ENCODE measurements around the gene HES5.

HES5 gene

GRCh38 chr1:2507744-2508155 lies 22.3 kb downstream of the HES5 start:
- Histone ChIP-seq H3K4me3 (ENCODE audit: low read length) (no peak overlapping the region), H3F3A (ENCODE audit: control insufficient read depth, insufficient read depth) (no peaks in the 10 kb centered on the region), H3K36me3 (ENCODE audit: control insufficient read depth, low read length) (peaks cover 38% of the 10 kb centered on the region; the same call in 1 of the 2 replicates), H4K20me1 (ENCODE audit: control insufficient read depth, insufficient read depth, low read depth, low read length) (no peaks in the 10 kb centered on the region), H3K9me3 (ENCODE audit: control insufficient read depth, insufficient read depth, low read length) (no peaks in the 10 kb centered on the region), H3K9me2 (replicated peaks; ENCODE audit: control insufficient read depth, low read length) (no peaks in the 10 kb centered on the region), H3K79me2 (ENCODE audit: control insufficient read depth, low read length) (no peaks in the 10 kb centered on the region), H3K27ac (ENCODE audit: low read depth, low read length) (no peak overlapping the region), H3K4me2 (ENCODE audit: low read length) (no peak overlapping the region), H3K4me1 (ENCODE audit: control insufficient read depth, low read length) (no peaks in the 10 kb centered on the region), H3K27me3 (ENCODE audit: control insufficient read depth, low read length) (no peaks in the 10 kb centered on the region)
- no peak for TF ChIP-seq EZH2phosphoT487 (IDR thresholded peaks at IDR 0.05; ENCODE audit: borderline replicate concordance, low read length)
- TF ChIP-seq, protein P1, sequence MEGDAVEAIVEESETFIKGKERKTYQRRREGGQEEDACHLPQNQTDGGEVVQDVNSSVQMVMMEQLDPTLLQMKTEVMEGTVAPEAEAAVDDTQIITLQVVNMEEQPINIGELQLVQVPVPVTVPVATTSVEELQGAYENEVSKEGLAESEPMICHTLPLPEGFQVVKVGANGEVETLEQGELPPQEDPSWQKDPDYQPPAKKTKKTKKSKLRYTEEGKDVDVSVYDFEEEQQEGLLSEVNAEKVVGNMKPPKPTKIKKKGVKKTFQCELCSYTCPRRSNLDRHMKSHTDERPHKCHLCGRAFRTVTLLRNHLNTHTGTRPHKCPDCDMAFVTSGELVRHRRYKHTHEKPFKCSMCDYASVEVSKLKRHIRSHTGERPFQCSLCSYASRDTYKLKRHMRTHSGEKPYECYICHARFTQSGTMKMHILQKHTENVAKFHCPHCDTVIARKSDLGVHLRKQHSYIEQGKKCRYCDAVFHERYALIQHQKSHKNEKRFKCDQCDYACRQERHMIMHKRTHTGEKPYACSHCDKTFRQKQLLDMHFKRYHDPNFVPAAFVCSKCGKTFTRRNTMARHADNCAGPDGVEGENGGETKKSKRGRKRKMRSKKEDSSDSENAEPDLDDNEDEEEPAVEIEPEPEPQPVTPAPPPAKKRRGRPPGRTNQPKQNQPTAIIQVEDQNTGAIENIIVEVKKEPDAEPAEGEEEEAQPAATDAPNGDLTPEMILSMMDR (IDR thresholded peaks at IDR 0.05; ENCODE audit: low read depth, low read length, poor library complexity, severe bottlenecking): no peak

DNA sequence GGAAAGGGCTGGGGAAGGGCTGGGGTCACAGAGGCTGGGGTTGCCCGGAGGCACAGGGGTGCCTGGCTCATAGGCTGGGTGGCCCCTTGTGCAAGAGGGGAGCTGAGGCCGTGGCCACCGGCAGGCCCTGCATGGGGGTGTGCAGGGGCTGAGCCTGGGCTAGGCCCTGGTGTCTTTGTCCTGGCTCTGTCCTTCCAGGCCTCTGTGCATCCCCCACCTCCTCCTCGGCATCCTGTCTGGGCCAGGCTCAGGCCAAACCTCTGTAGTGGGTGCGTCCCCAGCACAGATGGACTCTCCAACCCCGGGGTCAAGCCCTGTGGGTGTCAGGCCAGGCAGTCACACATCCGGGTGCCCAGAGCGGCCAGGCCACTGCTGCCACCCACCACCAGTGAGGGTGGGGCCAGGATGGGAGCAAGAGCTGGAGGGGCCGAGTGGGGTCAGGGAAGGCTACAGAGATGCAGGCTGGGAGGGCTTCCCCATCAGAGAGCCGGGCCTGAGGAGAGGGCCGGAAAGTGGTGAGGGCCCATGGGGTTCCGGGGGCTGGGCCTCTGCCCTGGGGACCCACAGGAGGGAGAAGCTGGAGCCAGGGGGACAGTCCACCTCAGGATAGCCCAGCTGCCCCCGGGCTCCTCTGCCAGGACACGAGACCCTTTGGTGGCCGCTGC lies 23.0 kb downstream of the HES5 start:
- H4K20me1 ChIP-seq (ENCODE audit: control insufficient read depth, insufficient read depth, low read depth, low read length): no peaks in the 10 kb centered on the region
- H3K9me2 ChIP-seq (replicated peaks; ENCODE audit: control insufficient read depth, low read length): no peaks in the 10 kb centered on the region
- no peak overlapping the region for H3K4me3 ChIP-seq (ENCODE audit: low read length)
- H3K79me2 ChIP-seq (ENCODE audit: control insufficient read depth, low read length): no peaks in the 10 kb centered on the region
- no peaks in the 10 kb centered on the region for H3K9me3 ChIP-seq (ENCODE audit: control insufficient read depth, insufficient read depth, low read length)
- TF ChIP-seq, protein P1 (IDR thresholded peaks at IDR 0.05; ENCODE audit: low read depth, low read length, poor library complexity, severe bottlenecking): no peak
- no peak for TF ChIP-seq EZH2phosphoT487 (IDR thresholded peaks at IDR 0.05; ENCODE audit: borderline replicate concordance, low read length)
- no peak overlapping the region for H3K4me2 ChIP-seq (ENCODE audit: low read length)
- H3K4me1 ChIP-seq (ENCODE audit: control insufficient read depth, low read length): no peaks in the 10 kb centered on the region
- H3K27me3 ChIP-seq (ENCODE audit: control insufficient read depth, low read length): no peaks in the 10 kb centered on the region
- no peak overlapping the region for H3K27ac ChIP-seq (ENCODE audit: low read depth, low read length)
- H3K36me3 ChIP-seq (ENCODE audit: control insufficient read depth, low read length): peaks cover 34% of the 10 kb centered on the region; the same call in 1 of the 2 replicates
- H3F3A ChIP-seq (ENCODE audit: control insufficient read depth, insufficient read depth): no peaks in the 10 kb centered on the region

DNA sequence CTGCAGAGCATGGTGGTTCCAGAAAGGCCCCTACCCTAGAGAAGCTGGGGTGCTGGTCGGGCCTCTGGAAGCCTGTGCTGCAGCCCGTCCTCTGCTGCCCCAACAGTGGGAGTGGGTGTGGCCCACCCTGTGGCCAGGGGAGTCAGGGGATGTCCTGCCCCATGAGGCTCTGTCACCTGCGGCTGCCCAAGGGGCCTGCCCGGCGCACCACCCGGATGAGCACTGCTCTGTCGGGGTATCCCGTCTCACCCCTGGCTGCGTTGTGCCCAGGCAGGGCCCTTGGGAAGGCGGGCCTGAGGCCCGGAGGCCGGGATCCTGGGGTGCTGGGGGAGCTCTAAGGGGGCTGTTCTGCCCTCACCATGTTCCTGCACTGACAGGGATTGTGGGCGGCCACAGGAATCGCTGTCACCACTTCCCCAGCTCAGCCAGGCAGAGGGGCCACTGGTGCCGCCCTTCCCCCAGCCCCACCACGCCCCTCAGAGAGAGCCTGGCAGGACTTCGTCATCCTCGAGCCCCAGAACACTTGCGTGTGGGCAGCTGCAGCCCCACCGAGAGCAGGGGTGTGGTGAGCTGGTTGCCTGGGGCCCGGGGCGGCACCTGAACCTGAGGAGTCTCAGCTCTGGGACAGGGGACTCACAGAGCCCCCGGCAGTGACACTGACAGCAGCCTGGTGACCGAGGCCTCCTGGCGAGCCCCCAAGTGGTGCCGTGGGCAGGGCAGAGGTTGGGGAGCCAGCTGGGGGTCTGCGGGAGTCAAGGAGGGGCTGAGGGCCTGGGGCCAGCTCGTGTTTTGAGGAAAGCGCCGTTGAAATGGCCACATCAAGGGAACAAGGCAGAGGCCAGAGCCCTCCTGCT lies 23.8 kb downstream of the HES5 start:
- H3K79me2 ChIP-seq (ENCODE audit: control insufficient read depth, low read length): no peaks in the 10 kb centered on the region
- H3K4me2 ChIP-seq (ENCODE audit: low read length): no peak overlapping the region
- H3K9me3 ChIP-seq (ENCODE audit: control insufficient read depth, insufficient read depth, low read length): no peaks in the 10 kb centered on the region
- no peak overlapping the region for H3K27ac ChIP-seq (ENCODE audit: low read depth, low read length)
- no peaks in the 10 kb centered on the region for H3K4me1 ChIP-seq (ENCODE audit: control insufficient read depth, low read length)
- no peaks in the 10 kb centered on the region for H4K20me1 ChIP-seq (ENCODE audit: control insufficient read depth, insufficient read depth, low read depth, low read length)
- H3K27me3 ChIP-seq (ENCODE audit: control insufficient read depth, low read length): no peaks in the 10 kb centered on the region
- no peaks in the 10 kb centered on the region for H3F3A ChIP-seq (ENCODE audit: control insufficient read depth, insufficient read depth)
- no peak overlapping the region for H3K4me3 ChIP-seq (ENCODE audit: low read length)
- TF ChIP-seq, protein P1 (IDR thresholded peaks at IDR 0.05; ENCODE audit: low read depth, low read length, poor library complexity, severe bottlenecking): no peak
- no peak for TF ChIP-seq EZH2phosphoT487 (IDR thresholded peaks at IDR 0.05; ENCODE audit: borderline replicate concordance, low read length)
- H3K36me3 ChIP-seq (ENCODE audit: control insufficient read depth, low read length): peaks cover 26% of the 10 kb centered on the region; the same call in 1 of the 2 replicates
- no peaks in the 10 kb centered on the region for H3K9me2 ChIP-seq (replicated peaks; ENCODE audit: control insufficient read depth, low read length)
